Lower leg skin (tissue), 3 donors: ENCODE measurements around the gene UQCR10.

Experiments used
- CTCF ChIP-seq, 3 donors: fragments of 450-650 bp; IDR thresholded peaks; one replicate each; pipeline ENCODE4 v1.5.1; 2016; ENCODE audit warnings: antibody characterized with exemption in 3 of 3, mild to moderate bottlenecking in 3 of 3, moderate library complexity in 2 of 3
- POLR2A ChIP-seq, 2 donors: fragments of 450-650 bp; IDR thresholded peaks; one replicate each; pipeline ENCODE4 v1.6.1; 2016 to 2017; ENCODE audit warnings: antibody characterized with exemption in 2 of 2, mild to moderate bottlenecking in 1 of 2, moderate library complexity in 1 of 2

GRCh38 chr22:29813563-29813962 lies 46.4 kb downstream of the UQCR10 start:
- no peak for TF ChIP-seq CTCF (IDR thresholded peaks at IDR 0.05)
- TF ChIP-seq POLR2A (IDR thresholded peaks at IDR 0.05) = no peak
